Neural crest cell (in vitro differentiated cells): ENCODE measurements around the gene ZDHHC3. TPM values are rescaled to one million over a fixed set of nuclear protein-coding genes. Genes with fewer than 3 reads are reported as not detected.

Source experiments
- DNase-seq: peaks from one replicate; pipeline ENCODE4 v3.0.0; 2021; ENCODE audit warnings: low read depth, mixed read lengths, low spot score
- H3K27ac Mint-ChIP-seq: one replicate; pipeline ENCODE4 v1.8.0; 2021; ENCODE audit warnings: mild to moderate bottlenecking, mixed read lengths; ENCODE audit not compliant: unreplicated experiment
- H3K27me3 Mint-ChIP-seq: 2 replicates; pipeline ENCODE4 v1.8.0; 2021; ENCODE audit warnings: low read depth, mild to moderate bottlenecking, mixed read lengths
- H3K36me3 Mint-ChIP-seq: 2 replicates; pipeline ENCODE4 v1.8.0; 2021; ENCODE audit warnings: low read depth, mild to moderate bottlenecking, mixed read lengths
- H3K4me1 Mint-ChIP-seq: 2 replicates; pipeline ENCODE4 v1.8.0; 2021; ENCODE audit warnings: mixed read lengths
- H3K4me3 Mint-ChIP-seq: one replicate; pipeline ENCODE4 v1.8.0; 2021; ENCODE audit warnings: mild to moderate bottlenecking, mixed read lengths
- H3K9me3 Mint-ChIP-seq: 2 replicates; pipeline ENCODE4 v1.8.0; 2021; ENCODE audit warnings: mixed read lengths
- CTCF ChIP-seq: fragments of 200-600 bp; sonication (generic); conservative IDR thresholded peaks from 2 replicates; pipeline ENCODE4 v1.5.0; 2021; ENCODE audit warnings: antibody characterized with exemption, mild to moderate bottlenecking
- total RNA-seq: library from RNA; stranded (reverse); gene quantifications from 2 replicates; pipeline ENCODE4 v1.2.1, GENCODE V29; 2021

The ZDHHC3 gene
- total RNA-seq, 1 donor from 2014 or later, result 62.2 TPM

- H3K4me3 Mint-ChIP-seq, result no peak overlapping the region
- no peaks in the 10 kb centered on the region for H3K4me1 Mint-ChIP-seq
- H3K36me3 Mint-ChIP-seq, result peaks cover 4% of the 10 kb centered on the region
Measured at GRCh38 chr3:44996556-44996969, 20.6 kb upstream of the ZDHHC3 start.

GRCh38 chr3:44995142-44995770, 19.3 kb upstream of the ZDHHC3 start:
- TF ChIP-seq CTCF, result no peak
- Mint-ChIP-seq H3K27ac (no peak overlapping the region), H3K9me3 (no peaks in the 10 kb centered on the region), H3K4me3 (no peak overlapping the region), H3K36me3 (peaks cover 10% of the 10 kb centered on the region), H3K27me3 (no peaks in the 10 kb centered on the region), H3K4me1 (no peaks in the 10 kb centered on the region)
- no peak for DNase-seq

More at GRCh38 chr3:44996556-44996969, 20.6 kb upstream of the ZDHHC3 start:
- H3K9me3 Mint-ChIP-seq, result no peaks in the 10 kb centered on the region
- no peaks in the 10 kb centered on the region for H3K27me3 Mint-ChIP-seq
- no peak for TF ChIP-seq CTCF
- DNase-seq, result no peak
- H3K27ac Mint-ChIP-seq, result no peak overlapping the region

GRCh38 chr3:44993471-44994205, 17.7 kb upstream of the ZDHHC3 start:
- Mint-ChIP-seq H3K36me3 (peaks cover 12% of the 10 kb centered on the region), H3K27ac (no peak overlapping the region), H3K4me1 (no peaks in the 10 kb centered on the region), H3K4me3 (no peak overlapping the region), H3K27me3 (no peaks in the 10 kb centered on the region), H3K9me3 (no peaks in the 10 kb centered on the region)
- DNase-seq, result no peak
- TF ChIP-seq CTCF, result no peak

GRCh38 chr3:44992555-44993470, 16.8 kb upstream of the ZDHHC3 start:
- Mint-ChIP-seq H3K9me3 (no peaks in the 10 kb centered on the region), H3K36me3 (peaks cover 12% of the 10 kb centered on the region), H3K27me3 (no peaks in the 10 kb centered on the region), H3K4me3 (no peak overlapping the region), H3K4me1 (no peaks in the 10 kb centered on the region), H3K27ac (no peak overlapping the region)
- TF ChIP-seq CTCF, result peak; percentile 83
- peak; percentile 37 for DNase-seq

GRCh38 chr3:44991326-44991725, 15.4 kb upstream of the ZDHHC3 start:
- no peaks in the 10 kb centered on the region for H3K27me3 Mint-ChIP-seq
- H3K36me3 Mint-ChIP-seq, result peaks cover 12% of the 10 kb centered on the region
- H3K4me3 Mint-ChIP-seq, result no peak overlapping the region
- no peak overlapping the region for H3K27ac Mint-ChIP-seq
- H3K9me3 Mint-ChIP-seq, result no peaks in the 10 kb centered on the region
- H3K4me1 Mint-ChIP-seq, result no peaks in the 10 kb centered on the region
- no peak for TF ChIP-seq CTCF
- no peak for DNase-seq
